22Rv1 (cell line): ENCODE data around the gene ZMYM2.

Experiments used
- H3K27ac ChIP-seq: fragments of 450-650 bp; 2 replicates; pipeline ENCODE4 v1.5.1; 2017
- ZFX ChIP-seq: fragments of 450-650 bp; IDR thresholded peaks from 2 replicates; pipeline ENCODE4 v1.6.1; 2017; ENCODE audit warnings: antibody characterized with exemption, borderline replicate concordance
- TF ChIP-seq, protein P1 (sequence below): fragments of 450-650 bp; IDR thresholded peaks from 2 replicates; pipeline ENCODE4 v1.5.1; 2017; ENCODE audit warnings: mild to moderate bottlenecking

The ZMYM2 gene

DNA sequence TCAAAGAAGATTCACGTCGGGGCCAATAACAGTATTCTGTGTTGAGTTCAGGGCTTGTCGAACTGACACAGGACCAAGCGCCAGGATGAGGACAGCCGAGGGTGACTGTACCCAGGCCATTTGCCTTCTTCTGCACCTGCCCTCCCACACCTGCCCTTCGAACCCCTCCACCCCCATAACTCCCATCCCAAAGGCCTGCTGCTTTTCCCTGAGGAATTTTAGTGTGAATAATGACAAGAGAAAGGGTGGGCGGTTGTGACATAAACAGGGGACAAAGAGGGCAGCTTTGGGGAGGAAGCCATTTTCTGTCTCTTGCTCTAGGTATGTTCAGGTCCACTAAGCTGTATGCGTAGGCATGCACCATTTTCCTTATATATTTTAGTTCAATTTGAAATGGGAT lies 176.2 kb downstream of the ZMYM2 start:
- TF ChIP-seq ZFX: no peak
- TF ChIP-seq, protein P1, sequence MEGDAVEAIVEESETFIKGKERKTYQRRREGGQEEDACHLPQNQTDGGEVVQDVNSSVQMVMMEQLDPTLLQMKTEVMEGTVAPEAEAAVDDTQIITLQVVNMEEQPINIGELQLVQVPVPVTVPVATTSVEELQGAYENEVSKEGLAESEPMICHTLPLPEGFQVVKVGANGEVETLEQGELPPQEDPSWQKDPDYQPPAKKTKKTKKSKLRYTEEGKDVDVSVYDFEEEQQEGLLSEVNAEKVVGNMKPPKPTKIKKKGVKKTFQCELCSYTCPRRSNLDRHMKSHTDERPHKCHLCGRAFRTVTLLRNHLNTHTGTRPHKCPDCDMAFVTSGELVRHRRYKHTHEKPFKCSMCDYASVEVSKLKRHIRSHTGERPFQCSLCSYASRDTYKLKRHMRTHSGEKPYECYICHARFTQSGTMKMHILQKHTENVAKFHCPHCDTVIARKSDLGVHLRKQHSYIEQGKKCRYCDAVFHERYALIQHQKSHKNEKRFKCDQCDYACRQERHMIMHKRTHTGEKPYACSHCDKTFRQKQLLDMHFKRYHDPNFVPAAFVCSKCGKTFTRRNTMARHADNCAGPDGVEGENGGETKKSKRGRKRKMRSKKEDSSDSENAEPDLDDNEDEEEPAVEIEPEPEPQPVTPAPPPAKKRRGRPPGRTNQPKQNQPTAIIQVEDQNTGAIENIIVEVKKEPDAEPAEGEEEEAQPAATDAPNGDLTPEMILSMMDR: no peak
- H3K27ac ChIP-seq: no peak overlapping the region

DNA sequence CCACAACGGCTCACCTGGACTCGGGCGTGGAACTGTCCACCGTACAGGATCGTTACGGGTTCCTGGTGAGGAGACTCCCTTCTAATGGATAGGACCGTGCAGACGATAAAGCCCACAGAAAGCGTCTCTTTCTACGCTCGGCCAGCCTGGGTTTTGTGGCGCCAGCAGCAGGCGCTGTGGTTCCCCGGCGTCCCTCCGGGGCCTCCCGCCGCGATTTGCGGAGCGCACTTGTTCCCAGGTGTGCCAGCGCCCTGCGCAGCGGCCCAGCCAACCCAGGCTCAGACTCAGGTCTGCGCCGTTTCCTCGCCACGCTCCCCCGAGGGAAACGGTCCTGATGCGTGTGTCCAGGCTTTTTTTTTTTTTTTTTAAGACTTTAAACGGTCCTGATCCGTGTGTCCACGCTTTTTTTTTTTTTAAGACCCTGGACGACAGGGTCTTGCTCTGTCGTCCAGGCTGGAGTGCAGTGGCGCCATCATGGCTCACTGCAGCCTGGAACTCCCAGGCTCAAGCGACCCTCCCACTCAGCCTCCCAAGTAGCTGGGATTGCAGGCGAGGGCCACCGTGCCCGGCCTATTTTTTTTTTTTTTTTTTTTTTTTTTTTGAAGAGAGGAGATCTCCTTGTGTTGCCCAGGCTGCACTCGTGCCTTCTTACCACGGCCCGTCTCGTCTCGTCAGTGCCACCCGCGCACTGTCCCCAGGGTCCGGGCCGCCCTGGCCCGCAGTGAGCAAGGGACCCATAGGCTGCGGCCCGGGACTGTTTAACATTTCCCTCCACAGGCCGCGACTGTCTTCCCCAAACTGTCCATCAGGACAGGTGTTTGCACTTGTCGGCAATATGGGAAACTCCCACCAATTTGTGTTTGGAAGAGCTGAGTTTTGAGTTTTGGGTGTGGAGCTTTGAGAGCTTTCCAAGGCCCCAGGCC lies 178.5 kb downstream of the ZMYM2 start:
- TF ChIP-seq, protein P1: peak; percentile 96
- TF ChIP-seq ZFX: no peak
- no peak overlapping the region for H3K27ac ChIP-seq

DNA sequence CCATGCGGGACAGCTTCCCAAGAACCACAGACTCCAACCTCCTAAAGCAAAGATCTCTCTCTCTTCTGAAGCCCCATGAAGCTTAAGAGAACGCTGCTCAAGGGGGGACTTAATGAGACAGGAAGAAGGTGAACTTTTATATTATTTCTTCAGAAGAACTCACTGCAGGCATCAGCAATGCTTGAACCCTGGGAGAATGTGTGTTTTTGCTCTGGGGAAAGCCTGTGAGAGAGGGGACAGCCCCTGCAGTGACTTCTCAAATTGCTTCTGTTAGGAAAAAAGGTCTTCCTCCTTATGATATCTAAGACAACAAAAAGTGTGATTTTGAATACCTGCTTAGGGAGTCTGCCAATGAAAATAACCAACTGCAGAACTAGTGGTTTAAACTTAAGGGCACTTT lies 179.3 kb downstream of the ZMYM2 start:
- TF ChIP-seq, protein P1: no peak
- no peak for TF ChIP-seq ZFX

DNA sequence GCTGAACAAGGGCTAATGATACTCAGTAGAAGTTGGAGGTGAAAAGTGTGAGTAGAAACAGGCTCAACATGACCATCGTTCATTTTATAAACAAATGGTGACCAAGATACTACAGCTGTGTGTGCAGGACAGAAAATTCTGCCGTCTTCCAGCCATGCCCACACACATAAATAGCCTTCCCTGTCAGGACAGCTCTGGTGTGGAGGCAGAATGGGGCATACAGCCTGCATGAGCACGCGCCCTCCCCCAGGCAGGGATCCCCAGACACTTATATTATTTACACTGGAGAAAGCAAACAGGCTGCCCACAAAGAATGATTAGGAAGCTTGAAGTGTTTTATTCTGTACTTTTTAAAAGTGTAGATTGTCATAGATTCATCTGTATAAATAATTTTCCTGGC lies 182.0 kb downstream of the ZMYM2 start:
- no peak for TF ChIP-seq ZFX
- TF ChIP-seq, protein P1: no peak
- no peak overlapping the region for H3K27ac ChIP-seq

More for the DNA sequence above, 179.3 kb downstream of the ZMYM2 start:
- no peak overlapping the region for H3K27ac ChIP-seq
